Stimulated activated naive CD8-positive, alpha-beta T cell treated with anti-CD3 and anti-CD28 coated beads, Interleukin-15, amount 100 ng/mL, for 72 hours (primary cell): ENCODE results near the gene FZD4.
"Not testable (repeated sequence)": the region's sequence is repeated elsewhere in the genome, so short reads cannot be mapped to it uniquely, and the experiment has no call there.

Experiments
- ATAC-seq: fragments of 150-1000 bp; cut with Tn5 transposase; 2 replicates; pipeline ENCODE4 v1.10.0; 2021; ENCODE audit warnings: mild to moderate bottlenecking, moderate library complexity
- DNase-seq, 2 donors: peaks; one replicate each; pipeline ENCODE4 v3.0.0; 2021 to 2022
- H3K27ac Mint-ChIP-seq, 2 donors: one replicate each; pipeline ENCODE4 v1.8.0; 2022; ENCODE audit warnings: mild to moderate bottlenecking in 2 of 2, mixed read lengths in 2 of 2, moderate library complexity in 2 of 2
- H3K27me3 Mint-ChIP-seq: one replicate; pipeline ENCODE4 v1.8.0; 2022; ENCODE audit warnings: mixed read lengths
- H3K4me1 Mint-ChIP-seq: one replicate; pipeline ENCODE4 v1.8.0; 2022; ENCODE audit warnings: mild to moderate bottlenecking, mixed read lengths
- H3K4me3 Mint-ChIP-seq, 2 donors: one replicate each; pipeline ENCODE4 v1.8.0; 2022; ENCODE audit warnings: mild to moderate bottlenecking in 2 of 2, mixed read lengths in 2 of 2, moderate library complexity in 1 of 2
- H3K9me3 Mint-ChIP-seq, 2 donors: one replicate each; pipeline ENCODE4 v1.8.0; 2022; ENCODE audit warnings: mixed read lengths in 2 of 2

Gene FZD4

DNA sequence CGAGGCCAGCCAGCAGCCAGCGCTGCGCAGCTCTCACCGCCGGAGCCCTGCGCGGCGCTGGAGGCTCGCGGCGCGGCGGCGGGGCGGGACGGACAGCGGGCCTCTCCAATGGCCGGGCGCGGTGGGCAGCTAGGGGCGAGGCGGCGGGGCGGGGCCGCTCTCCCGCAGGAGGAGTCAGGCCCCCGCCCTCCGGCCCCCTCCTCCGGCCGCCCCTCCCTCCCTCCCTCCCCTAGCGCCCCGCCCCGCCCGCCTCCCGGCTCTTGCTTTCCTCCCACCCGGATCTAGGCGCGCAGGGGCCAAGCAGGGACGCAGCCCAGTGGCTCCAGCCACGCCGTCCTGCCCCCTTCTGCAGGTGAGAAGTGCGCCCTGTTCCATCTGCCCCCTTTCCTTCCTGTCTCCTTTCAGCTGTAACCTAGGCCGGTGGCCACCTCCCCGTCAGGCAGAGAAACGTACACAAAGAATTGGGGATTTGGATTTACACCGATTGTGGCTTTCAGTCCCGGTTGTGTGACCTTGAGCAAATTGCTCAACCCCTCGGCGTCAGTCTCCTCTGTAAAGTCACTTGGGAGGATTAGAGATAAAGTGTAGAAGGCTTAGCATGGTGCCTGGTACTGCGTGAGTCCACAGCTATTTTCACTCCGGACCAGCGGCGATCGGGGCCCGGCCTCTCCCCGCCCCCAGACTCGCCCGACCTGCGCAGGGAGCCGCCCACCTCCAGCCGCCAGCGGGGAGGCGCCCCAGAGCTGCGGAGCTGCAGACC lies at the start of gene FZD4:
Gene FZD4 (minus strand): TSS at position 35 of the 760 bp plus-strand sequence. CDS start 310 bp downstream, outside the sequence.
- Mint-ChIP-seq H3K4me3 (peak within 1 kb of the TSS; percentile 79 to 93), H3K27me3 (peaks cover 78% of the 10 kb centered on the region), H3K4me1 (peaks cover 21% of the 10 kb centered on the region), H3K9me3 (no peaks in the 10 kb centered on the region), H3K27ac (peak within 1 kb of the TSS in 1 of 2 donors; percentile 27)
- ATAC-seq: peak; percentile 87
- DNase-seq: peak; percentile 51 to 53

DNA sequence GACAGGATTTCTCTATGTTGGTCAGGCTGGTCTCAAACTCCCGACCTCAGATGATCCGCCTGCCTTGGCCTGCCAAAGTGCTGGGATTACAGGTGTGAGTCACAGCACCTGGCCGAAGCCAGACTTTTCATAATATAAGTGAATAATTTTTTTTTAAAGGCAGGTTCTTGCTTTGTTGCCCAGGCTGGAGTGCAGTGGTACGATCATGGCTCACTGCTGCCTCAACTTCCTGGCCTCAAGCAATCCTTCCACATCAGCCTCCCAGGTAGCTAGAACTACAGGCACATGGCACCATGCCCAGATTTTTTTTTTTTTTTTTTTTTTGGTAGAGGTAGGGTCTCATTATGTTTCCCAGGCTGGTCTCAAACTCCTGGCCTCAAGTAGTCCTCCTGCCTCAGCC lies 49.1 kb upstream of the FZD4 start:
- not testable (repeated sequence) for H3K9me3 Mint-ChIP-seq, DNase-seq, H3K4me1 Mint-ChIP-seq, H3K27ac Mint-ChIP-seq, ATAC-seq, H3K27me3 Mint-ChIP-seq, H3K4me3 Mint-ChIP-seq

DNA sequence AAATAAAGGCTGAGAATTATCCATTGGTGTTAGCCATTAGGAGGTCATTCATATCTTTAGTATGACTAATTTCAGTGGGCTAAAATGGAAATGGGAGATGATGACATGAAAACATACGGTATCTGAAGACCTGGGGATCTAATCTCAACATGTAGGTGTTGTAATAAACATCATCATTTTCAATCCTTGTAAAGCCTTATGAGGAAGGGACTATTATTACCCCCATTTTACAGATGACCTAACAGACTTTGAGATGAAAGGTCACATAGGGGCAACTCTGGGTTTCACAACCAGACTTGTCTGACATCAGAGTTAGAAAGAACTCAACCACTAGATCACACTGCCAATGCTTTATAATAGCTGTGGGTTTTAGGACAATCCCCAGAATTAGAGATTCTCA lies 47.7 kb upstream of the FZD4 start:
- H3K4me1 Mint-ChIP-seq: no peaks in the 10 kb centered on the region
- DNase-seq (no peak), ATAC-seq (no peak)
- no peak overlapping the region for H3K4me3 Mint-ChIP-seq
- H3K9me3 Mint-ChIP-seq: no peaks in the 10 kb centered on the region
- H3K27me3 Mint-ChIP-seq: peaks cover 8% of the 10 kb centered on the region
- no peak overlapping the region for H3K27ac Mint-ChIP-seq

DNA sequence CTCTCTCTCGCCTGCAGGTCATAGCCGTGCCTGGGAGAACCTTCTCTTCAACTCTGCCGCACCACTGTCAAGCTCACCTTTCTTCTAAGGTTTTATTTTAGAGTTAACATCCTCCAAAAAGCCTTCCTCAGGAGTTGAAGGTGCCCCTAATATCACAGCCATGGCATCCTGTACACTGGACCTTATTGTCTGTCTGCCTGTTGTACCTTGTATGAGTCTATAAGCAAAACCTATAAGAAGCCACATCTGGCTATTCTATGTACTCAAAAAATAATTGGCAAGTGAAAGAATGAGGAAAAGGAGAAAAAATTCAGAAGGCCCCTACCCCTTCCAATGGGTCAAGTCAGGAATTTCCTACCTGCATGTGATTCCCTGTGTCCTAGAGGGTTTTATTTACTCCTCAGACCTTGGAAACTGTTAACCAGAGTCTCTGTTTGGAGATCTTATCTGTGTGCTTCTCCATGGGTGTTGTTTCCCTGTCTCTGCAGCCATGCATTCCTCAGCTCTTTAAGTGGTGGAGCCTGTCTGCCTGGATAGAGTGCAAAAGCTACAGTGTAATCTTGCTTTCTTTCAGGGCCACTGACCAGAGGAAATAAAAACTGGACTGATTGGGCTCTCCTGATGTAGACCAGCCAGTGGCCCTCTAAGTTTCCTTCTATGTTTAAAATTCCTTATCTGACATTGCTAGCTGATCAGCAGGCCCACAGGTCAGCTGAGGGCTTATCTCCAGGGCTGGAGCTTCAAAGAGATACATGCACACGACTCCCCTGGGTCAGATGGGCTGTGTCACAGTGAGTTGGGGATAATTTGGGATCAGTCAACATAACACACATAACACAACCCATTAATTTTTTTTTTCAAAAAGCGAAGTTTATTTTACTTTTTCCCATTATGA lies 44.9 kb upstream of the FZD4 start:
- H3K27ac Mint-ChIP-seq: no peak overlapping the region
- H3K4me3 Mint-ChIP-seq: no peak overlapping the region
- no peak for ATAC-seq
- no peaks in the 10 kb centered on the region for H3K9me3 Mint-ChIP-seq
- H3K4me1 Mint-ChIP-seq: no peaks in the 10 kb centered on the region
- DNase-seq: no peak
- no peaks in the 10 kb centered on the region for H3K27me3 Mint-ChIP-seq

DNA sequence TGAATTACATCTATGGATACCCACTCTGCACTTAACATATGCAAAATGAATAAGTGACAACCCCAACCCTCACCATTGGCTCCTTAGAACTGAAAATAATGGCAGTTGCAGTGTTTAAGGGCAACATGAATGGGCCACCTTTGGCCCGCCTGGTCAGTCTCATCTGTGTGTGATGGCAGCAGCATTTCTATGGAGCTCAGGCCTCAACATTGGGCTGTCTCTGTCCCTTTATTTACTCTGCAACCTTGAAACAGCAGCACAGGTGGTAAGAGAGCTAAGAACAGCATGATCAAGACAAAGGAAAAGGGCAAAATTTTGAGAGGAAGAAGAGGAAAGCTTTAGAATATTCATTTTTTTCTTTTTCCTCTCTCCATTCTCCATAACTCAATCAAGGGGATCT lies 44.2 kb upstream of the FZD4 start:
- Mint-ChIP-seq H3K27ac (no peak overlapping the region), H3K4me1 (no peaks in the 10 kb centered on the region), H3K27me3 (no peaks in the 10 kb centered on the region), H3K4me3 (no peak overlapping the region), H3K9me3 (no peaks in the 10 kb centered on the region)
- ATAC-seq (no peak), DNase-seq (no peak)

DNA sequence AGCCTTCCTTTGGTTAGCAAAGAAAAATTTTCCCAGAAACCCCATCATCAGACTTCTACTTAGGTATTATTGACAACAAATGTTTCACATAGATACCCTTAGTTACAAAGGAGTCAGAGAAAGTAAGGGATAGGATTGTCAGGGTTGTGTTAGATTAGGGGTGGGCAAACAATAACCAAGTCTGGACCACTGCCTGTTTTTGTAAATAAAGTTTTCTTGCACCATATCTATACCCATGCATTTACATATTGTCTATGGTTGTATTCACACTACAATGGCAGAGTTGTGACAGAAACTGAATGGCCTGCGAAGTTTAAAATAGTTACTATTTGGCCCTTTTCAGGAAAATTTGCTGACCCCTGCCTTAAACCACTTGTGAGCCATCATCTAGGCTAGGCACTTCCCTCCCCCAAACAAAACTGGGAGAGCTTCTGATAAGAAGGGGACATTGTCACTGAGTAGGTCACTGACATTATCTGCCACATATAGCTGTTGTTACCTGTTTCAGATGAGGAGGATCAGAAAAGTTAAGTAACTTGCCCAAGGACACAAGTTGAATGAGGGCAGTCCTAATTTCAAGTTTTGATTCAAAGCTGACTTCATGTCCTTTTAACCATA lies 41.9 kb upstream of the FZD4 start:
- DNase-seq: no peak
- no peak overlapping the region for H3K4me3 Mint-ChIP-seq
- no peak for ATAC-seq
- no peak overlapping the region for H3K27ac Mint-ChIP-seq
- no peaks in the 10 kb centered on the region for H3K9me3 Mint-ChIP-seq
- no peaks in the 10 kb centered on the region for H3K27me3 Mint-ChIP-seq
- no peaks in the 10 kb centered on the region for H3K4me1 Mint-ChIP-seq

DNA sequence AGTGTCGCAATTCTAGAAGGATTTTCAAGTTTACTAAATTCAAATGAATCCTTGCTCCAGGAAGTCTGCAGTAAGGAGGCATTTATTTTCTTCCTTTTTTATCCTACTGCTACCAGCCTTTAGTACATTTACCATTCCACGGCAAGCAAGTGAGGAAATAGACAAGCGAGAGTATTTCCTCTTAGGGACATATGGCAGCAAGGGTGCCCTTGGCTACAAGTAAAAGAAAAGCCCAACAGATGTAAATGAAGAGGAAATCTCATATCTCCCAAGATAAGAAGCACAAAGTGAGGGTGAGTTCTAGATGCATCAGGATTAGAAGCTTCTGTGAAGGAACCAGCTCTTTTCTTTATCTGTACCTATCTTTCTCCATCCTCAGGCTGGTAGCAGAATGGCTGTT lies 37.8 kb upstream of the FZD4 start:
- H3K4me1 Mint-ChIP-seq: no peaks in the 10 kb centered on the region
- DNase-seq: no peak
- no peaks in the 10 kb centered on the region for H3K27me3 Mint-ChIP-seq
- no peak overlapping the region for H3K4me3 Mint-ChIP-seq
- no peak for ATAC-seq
- no peaks in the 10 kb centered on the region for H3K9me3 Mint-ChIP-seq
- no peak overlapping the region for H3K27ac Mint-ChIP-seq

DNA sequence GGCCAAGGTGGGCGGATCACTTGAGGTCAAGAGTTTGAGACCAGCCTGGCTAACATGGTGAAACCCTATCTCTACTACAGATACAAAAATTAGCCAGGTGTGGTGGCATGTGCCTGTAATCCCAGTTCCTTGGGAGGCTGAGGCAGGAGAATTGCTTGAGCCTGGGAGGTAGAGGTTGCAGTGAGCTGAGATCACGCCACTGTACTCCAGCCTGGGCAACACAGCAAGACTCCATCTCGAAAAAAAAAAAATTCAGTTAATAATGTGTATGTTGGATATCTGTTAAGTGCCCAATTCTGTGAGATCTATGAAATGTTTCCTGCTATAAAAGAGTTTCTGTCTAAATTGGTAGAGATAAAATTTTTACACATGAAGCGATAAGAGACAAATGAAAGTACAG lies 37.1 kb upstream of the FZD4 start:
- not testable (repeated sequence) for H3K4me1 Mint-ChIP-seq, ATAC-seq, H3K27ac Mint-ChIP-seq, H3K4me3 Mint-ChIP-seq, H3K27me3 Mint-ChIP-seq, DNase-seq, H3K9me3 Mint-ChIP-seq

DNA sequence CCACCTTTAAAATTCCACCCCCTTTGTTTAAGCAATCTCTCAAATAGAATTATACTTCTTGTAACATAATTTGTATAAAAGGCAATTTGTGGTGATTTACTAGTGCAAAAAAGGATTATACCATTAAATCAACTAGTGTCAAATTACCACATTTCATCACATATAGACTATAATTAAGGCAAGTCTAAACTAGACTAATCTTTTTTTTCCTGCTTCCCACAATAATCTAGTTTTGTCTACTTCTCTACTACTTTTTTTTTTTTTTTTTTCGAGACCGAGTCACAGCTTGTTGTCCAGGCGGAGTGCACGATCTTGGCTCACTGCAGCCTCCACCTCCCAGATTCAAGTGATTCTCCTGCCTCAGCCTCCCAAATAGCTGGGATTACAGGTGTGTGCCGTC lies 36.1 kb upstream of the FZD4 start:
- Mint-ChIP-seq H3K4me1 (no peaks in the 10 kb centered on the region), H3K27me3 (no peaks in the 10 kb centered on the region), H3K4me3 (no peak overlapping the region), H3K9me3 (no peaks in the 10 kb centered on the region), H3K27ac (no peak overlapping the region)
- DNase-seq: no peak
- ATAC-seq: no peak

DNA sequence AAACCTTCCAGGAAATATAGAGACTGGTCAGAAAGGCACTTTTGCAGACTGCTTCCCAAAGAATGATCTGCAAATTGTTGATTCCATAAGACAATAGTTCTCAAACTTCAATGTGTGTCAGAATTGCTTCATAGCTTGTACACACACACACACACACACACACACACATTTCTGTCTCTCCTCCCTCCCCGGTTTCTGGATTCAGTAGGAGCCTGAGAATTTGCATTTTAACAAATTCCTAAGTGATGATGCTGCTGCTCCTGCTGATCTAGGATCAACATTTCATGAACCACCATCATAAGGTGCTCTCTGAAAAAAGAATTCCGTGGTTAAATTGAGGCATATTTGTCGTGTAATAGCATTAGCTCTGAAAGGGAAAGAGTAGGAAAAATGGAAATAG lies 35.3 kb upstream of the FZD4 start:
- H3K4me3 Mint-ChIP-seq: no peak overlapping the region
- ATAC-seq (no peak), DNase-seq (no peak)
- no peaks in the 10 kb centered on the region for H3K4me1 Mint-ChIP-seq
- H3K27ac Mint-ChIP-seq: no peak overlapping the region
- H3K27me3 Mint-ChIP-seq: no peaks in the 10 kb centered on the region
- no peaks in the 10 kb centered on the region for H3K9me3 Mint-ChIP-seq

DNA sequence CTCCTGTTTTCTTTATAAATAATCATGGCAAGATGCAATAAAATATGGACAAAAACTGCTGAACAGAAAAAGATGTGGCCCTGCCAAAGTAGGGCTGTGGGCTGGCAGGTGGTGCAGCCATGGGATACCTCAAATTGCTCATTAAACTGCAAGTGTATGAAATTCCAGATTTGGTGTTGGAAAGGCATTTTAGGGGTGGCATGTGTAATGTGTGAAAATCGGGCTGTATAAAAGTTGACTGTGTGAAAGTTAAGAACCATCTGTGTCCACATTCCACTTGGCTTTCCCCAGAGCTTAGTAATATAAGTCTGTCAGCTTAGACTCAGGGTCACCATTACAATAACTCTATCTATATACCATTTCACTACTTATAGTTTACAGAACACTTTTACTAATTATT lies 34.8 kb upstream of the FZD4 start:
- ATAC-seq: no peak
- Mint-ChIP-seq H3K27me3 (no peaks in the 10 kb centered on the region), H3K9me3 (no peaks in the 10 kb centered on the region), H3K4me1 (no peaks in the 10 kb centered on the region), H3K4me3 (no peak overlapping the region), H3K27ac (no peak overlapping the region)
- no peak for DNase-seq

DNA sequence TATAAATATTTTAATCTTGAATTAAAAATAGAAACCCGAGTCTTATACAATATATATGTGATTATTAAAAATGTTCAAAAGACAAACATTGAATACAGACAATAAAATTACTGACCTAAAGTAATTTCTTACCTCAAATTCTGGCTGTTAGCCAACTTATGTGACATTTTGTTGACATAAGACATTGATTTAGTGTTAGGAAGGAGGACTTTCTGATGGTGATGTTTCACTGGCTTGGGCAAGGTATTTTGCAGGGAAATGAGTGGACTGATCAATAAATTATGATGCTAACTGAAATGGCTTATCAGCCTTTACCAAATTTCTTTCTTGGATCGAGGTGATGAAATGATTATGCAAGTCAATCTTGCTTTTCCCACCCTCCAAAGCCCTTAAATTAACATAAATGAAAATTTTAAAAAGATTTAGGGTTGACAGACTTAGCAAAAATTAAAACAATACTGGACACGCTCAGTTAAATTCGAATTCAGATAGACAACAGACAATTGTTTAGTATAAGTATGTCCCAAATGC lies 33.2 kb upstream of the FZD4 start:
- no peak overlapping the region for H3K4me3 Mint-ChIP-seq
- H3K9me3 Mint-ChIP-seq: no peaks in the 10 kb centered on the region
- no peaks in the 10 kb centered on the region for H3K4me1 Mint-ChIP-seq
- H3K27me3 Mint-ChIP-seq: no peaks in the 10 kb centered on the region
- DNase-seq (no peak), ATAC-seq (no peak)
- H3K27ac Mint-ChIP-seq: no peak overlapping the region

DNA sequence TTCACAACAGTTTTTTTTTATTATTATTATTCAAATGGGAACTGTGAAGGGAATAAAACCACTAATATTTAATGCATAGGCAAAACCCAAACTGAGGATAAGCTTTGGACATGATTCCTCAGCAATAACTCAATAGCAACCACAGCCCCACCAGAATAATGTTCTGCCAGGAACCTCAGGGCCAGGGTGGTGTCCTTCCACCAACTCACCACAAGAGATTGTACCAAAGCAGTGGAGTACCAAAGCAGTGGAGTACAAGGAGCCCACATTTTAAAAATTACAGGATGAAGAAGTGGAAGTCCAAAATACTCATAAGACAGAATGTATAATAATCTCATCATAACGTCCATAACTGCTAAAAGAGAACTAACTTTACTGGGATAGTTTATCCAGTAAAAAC lies 32.5 kb upstream of the FZD4 start:
- no peak for ATAC-seq
- Mint-ChIP-seq H3K4me3 (no peak overlapping the region), H3K4me1 (no peaks in the 10 kb centered on the region), H3K27ac (no peak overlapping the region), H3K9me3 (no peaks in the 10 kb centered on the region), H3K27me3 (peaks cover 4% of the 10 kb centered on the region)
- no peak for DNase-seq

DNA sequence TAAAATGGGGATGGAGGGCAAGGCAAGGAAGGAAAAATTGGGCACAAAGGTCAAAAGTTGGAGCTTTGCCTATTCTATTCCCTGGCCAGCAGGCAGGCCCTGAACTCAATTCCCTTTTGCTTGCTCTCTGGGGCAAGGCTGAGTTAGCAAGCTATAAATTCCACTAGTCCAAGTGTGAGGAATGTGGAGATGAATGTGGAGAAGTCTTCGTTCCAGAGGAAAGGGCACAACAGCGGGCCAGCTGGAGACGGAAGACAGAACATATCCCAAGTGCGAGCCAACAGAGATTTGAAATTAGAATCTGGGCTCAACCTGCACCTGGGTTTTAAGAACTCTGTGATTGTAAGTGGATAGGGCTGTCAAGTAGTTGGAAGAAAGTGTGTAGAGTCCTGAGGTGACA lies 29.5 kb upstream of the FZD4 start:
- DNase-seq (no peak), ATAC-seq (no peak)
- Mint-ChIP-seq H3K27me3 (peaks cover 5% of the 10 kb centered on the region), H3K4me1 (no peaks in the 10 kb centered on the region), H3K9me3 (no peaks in the 10 kb centered on the region), H3K4me3 (no peak overlapping the region), H3K27ac (peak overlapping the region; percentile 24 to 88)

DNA sequence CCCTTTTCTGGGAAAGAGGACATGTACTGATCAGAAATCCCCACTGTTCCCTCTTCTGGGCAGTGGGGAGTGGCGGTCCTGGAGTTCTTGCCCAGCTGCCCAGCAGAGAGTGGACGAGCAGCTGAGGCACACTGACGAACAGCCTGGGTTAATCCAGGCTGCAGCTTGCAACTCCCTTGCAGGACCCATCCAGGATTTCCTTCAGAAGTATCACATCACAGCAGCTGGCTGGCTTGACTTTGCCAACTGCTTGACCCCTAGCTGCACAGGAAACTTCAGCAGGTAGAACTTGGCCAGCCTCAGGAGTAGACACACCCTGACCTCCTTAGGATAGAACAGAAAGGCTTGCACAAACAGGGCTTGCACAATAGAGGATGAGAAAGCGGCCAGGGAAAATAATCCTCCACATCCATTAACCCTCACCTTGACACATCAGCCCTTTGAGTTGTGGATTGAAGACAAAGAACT lies 27.9 kb upstream of the FZD4 start:
- Mint-ChIP-seq H3K27me3 (peaks cover 5% of the 10 kb centered on the region), H3K27ac (no peak overlapping the region), H3K4me1 (no peaks in the 10 kb centered on the region), H3K4me3 (no peak overlapping the region), H3K9me3 (no peaks in the 10 kb centered on the region)
- DNase-seq (no peak), ATAC-seq (no peak)
